NCI-H2081 treated with DMSO at 0.1 percent for 48 hours (cell line): ENCODE results near the gene NFATC1.

ENCODE experiments used
- DNase-seq: peaks from one replicate; lab custom pipeline; 2025; lab: John Stamatoyannopoulos, UW

The NFATC1 gene

GRCh38 chr18:79395761-79396404 is at the start of gene NFATC1:
Gene NFATC1 (plus strand): TSS chr18:79395930. CDS start chr18:79396225, 295 bp downstream.
- DNase-seq, result no peak

DNA sequence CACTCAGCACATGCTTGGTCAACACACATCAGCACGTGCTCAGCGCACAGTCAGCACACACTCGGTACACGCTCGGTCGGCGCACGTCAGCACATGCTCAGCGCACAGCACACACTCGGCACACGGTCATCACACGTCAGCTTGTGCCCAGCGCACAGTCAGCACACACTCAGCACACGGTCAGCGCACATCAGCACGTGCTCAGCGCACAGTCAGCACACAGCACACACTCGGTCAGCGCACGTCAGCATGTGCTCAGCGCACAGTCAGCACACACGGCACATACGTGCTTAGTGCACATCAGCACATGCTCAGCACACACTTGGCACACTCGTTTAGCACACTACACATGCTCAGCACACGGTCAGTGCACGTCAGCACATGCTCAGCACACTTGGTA is 49.7 kb upstream of the NFATC1 start:
- no peak for DNase-seq

DNA sequence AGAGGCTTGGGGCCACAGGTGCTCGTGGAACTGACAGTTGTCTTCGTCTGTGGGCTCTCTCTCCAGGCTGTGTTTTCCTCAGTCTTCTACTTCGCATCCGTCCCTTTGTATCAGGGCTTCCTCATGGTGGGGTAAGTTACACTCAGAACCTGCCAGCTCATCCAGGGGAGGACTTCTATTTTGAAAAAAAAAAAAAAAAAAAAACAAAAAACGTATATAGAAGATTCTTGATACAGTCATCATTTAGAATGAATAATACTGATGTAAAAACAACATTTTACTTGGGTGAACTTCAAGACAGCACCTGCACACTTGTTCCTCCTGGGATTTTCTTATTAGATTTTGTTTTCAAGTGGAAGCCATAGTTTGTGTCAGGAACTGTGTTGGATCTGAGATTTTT is 47.7 kb upstream of the NFATC1 start:
- no peak for DNase-seq

GRCh38 chr18:79352432-79352831 is 43.3 kb upstream of the NFATC1 start:
- DNase-seq, result no peak

- no peak for DNase-seq
Measured at GRCh38 chr18:79353267-79353666, 42.5 kb upstream of the NFATC1 start.

DNA sequence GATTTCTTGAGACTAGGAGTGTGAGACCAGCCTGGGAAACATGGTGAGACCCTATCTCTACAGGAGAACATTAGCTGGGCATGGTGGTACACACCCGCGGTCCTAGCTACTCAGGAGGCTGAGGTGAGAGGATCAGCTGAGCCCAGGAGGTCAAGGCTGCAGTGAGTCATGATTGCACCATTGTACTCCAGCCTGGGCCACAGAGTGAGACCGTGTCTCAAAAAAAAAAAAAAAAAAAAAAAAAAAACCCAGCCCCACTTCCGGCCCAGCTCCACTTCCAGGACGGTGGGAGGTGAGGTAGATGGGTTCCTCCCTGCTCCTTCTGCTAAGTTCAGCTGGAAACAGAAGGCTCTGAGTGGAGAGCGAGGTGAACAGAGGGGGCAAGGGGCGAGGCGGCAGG is 41.4 kb upstream of the NFATC1 start:
- no peak for DNase-seq

DNA sequence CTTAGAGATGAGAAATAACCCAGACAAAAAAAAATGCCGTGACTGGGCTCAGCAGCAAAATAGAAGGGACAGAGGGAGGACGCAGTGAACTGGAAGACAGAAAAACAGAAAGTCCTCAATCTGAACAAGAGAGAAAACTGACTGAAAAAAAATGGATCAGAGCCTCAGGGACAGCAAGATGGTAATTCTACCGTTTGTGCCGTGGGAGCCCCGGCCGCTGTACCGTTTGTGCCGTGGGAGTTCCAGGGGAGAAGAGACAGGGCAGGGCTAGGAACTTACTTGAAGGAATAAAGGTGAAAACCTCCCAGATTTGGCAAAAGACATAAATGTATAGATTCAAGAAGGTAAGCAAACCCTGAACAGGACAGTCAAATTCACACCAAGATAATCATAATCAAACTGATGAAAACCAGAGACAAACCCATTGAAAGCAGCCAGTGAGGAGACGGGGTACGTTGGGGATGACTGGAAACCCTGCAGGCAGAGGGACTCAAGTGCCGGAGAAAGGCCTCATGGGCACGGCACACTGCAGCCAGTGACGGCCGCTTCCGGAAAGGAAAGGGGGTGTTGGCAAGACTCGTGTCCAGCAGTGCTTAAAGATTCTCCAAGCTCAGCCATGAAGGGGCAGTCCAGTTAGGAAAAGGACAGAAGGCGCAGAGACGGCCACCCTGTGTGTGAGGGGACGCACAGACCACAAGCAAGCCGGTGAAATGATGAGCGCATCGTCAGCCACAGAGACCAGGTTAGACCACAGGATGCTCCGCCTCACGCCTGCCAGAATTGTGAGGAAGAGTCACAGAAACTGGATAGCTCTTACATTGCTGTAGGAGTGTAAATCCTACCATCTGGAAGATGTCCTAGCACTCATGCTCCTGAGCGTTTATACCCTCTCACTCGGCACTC is 40.0 kb upstream of the NFATC1 start:
- DNase-seq, result no peak

GRCh38 chr18:79356435-79356834 is 39.3 kb upstream of the NFATC1 start:
- DNase-seq, result no peak

- DNase-seq, result no peak
Measured at GRCh38 chr18:79360933-79361332, 34.8 kb upstream of the NFATC1 start.

DNA sequence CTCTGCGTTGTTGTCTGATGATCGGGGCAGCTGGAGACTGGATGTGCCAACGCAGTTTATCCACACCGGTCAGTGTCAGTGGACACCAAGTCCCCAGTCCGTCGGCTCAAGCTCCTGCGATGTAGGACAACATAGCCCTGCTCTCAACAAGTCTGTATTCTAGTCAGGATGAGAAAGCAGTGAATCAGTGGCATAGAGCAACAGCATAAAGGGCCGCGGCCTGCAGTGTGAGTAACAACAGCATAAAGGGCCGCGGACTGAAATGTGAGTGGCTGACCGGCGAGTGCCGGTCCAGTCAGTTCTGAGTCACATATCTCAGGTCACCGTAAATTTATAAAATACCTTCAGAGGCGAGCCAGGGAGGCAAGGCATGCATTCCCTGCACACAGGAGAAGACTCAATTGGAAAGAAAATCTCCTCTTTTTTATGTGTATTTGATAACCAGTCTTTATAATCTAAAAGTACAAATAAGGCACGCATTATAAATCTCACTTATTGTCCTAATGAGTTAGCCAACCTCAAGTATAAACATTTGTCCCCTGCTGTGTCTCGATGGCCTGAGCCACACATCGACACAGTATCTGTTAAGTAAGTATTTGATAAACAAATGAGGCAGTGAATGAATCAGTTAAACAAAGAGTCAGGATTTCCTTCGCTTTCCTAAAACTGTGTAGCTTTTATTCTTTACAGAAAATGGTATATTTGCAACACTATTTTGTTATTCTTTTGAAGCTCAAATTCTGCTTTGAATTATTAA is 33.8 kb upstream of the NFATC1 start:
- no peak for DNase-seq

DNA sequence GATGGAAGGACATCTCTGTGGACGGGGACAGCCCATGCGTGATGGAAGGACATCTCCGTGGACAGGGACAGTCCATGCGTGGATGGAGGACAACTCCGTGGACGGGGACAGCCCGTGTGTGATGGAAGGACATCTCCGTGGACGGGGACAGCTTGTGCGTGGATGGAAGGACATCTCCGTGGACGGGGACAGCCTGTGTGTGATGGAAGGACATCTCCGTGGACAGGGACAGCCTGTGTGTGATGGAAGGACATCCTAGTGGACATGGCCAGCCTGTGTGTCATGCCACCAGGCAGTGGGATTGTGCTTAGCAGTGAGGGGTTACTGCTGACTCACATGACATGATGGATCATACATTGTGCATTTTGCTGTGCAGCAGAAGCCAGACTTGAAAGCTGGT is 30.0 kb upstream of the NFATC1 start:
- no peak for DNase-seq

DNA sequence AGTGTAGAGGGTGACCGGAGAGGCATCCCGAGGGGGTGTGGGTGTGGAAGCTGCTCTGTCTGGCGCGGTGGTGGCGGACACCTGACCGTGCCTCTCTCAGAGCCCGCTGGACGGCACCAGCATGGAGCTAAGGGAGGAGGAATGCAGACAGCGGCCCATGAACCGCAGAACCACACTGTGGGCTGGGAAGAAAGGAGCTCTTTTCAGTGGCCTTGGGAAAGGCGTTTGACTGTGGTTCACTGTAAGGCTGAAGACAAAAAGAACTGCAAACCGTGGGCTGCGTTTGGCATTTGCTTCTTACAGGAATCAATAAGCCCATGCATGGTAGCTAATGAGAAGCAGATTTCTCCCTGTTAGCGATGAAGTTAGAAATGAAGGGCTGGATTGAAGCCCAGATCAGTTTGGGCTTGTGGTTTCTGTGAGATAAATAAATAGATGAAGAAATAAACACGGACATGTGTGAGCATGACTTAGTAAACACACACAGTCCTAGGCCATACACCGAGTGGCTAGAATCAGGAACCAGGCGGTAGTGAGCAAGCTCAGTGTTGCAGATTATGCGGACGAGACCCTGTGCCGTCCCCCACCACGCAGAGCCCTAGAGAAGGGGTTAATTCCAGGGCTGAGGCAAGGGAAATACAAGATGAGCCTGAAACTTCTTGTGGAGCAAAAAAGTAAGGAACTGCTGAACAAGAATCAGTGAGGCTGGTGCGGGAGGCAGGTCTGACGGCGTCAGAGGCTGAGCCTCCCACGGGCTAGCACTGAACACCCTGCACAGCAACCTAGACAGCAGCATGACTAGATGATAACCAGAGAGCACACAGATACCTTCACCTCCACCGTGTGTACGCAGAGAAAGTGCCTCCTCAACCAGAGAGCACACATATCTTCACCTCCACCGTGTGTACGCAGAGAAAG is 29.3 kb upstream of the NFATC1 start:
- no peak for DNase-seq

GRCh38 chr18:79367480-79367879 is 28.2 kb upstream of the NFATC1 start:
- no peak for DNase-seq

DNA sequence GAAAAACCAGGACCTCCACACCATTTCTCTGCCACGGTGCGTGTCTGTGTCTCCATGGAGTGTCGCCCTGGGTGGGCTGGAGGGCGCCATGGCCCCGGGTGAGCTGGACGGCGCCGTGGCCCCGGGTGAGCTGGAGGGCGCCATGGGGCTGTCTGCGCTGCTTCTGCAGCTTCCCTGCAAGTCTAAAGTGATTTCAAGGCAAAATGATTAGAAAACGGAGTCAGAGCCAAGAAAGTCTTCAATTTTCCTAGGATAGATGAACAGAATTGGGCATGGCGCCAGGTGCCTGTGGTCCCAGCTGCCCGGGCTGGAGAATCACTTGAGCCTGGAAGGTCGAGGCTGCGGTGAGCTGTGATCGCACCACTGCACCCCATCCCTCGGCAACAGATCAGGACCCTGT is 27.7 kb upstream of the NFATC1 start:
- DNase-seq, result no peak

DNA sequence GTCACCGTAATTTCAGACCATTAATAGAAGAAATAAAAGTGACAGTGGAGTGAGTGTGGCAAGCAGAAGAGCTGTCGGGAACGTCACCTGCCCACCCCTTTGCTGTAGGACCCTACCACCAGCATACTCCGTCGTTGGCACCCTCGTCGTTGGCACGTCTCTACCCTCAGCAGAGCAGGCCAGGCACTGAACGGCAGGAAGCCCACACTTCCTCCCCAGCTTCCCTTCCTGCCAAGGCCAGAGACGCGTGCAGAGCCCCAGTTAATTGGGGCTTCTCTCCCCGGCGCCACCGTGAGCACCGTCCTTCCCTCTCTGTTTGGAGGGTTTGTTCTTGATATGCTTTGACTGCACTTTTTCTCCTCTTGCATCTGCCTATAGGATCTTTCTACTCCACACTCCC is 27.0 kb upstream of the NFATC1 start:
- DNase-seq, result no peak

DNA sequence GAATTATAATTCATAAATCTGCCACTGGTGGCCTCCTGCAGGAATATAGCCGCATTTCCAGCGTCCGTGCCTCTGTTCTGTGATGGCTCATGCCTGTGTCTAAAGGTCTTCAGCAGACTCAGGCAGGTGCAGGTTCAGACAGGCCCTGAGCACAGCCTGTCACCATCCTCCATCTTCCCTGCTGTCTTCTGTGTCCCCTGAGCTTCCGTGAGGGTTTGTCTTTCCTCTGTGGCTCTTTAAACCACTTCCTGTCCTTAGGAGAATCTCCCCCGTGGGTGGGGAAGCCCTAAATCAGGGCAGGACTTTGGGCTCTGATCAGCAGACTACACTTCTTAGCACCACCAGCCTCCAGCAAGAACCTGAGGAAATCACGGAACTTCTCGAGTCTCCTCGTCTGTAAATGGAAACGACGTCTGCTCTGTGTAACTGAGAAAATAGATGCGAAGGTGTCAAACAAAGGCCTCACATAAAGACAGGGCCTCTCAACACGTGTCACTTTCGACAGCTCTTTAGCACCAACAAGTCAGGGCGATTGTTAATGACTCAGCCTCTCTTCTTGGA is 24.1 kb upstream of the NFATC1 start:
- no peak for DNase-seq

- DNase-seq, result no peak
Measured at GRCh38 chr18:79372461-79372860, 23.3 kb upstream of the NFATC1 start.

DNA sequence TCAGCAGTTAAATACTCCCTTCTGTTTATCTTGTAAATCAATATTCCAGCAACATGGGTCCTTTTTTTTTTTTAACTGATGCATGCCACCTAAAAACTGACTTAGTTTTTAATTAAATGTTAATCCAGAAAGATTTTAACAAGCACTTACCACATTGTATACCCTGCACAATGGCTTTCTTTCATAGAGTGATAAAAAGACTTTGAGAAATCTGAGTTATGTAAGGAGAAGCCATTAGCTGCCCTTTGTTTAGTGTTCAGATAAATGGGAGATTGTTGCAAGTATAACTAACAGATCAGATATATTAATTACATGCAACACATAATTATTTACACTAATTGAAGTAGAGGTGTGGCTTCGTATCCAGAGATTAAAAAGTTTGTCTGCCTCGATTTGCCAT is 22.7 kb upstream of the NFATC1 start:
- no peak for DNase-seq

- DNase-seq, result no peak
Measured at GRCh38 chr18:79373736-79374135, 22.0 kb upstream of the NFATC1 start.

GRCh38 chr18:79374408-79375171 is 21.1 kb upstream of the NFATC1 start:
- DNase-seq, result no peak
